Urinary bladder (tissue), 2 donors: ENCODE data around the gene ARHGAP30. TPM values are rescaled to one million over a fixed set of nuclear protein-coding genes. Genes with fewer than 3 reads are reported as not detected.

Source experiments
- polyA plus RNA-seq: library from polyadenylated mRNA; stranded (reverse); fragments of 200-250 nt; gene quantifications from one replicate; pipeline ENCODE4 v1.2.3, GENCODE V29; 2013
- small RNA-seq: library from RNA; depleted of rRNA; stranded (forward); fragments of <200 nt; gene quantifications from one replicate; pipeline ENCODE3, GENCODE V24; 2014
- total RNA-seq: library from RNA; depleted of rRNA; stranded (reverse); fragments of >200 nt; gene quantifications from one replicate; pipeline ENCODE4 v1.2.3, GENCODE V29; 2014
- donor health status: healthy.

ARHGAP30 gene
- total and polyA plus RNA-seq, 2 donors, result 2.9 to 5.1 TPM

Small RNAs within 50 kb of the gene (small RNA-seq; reads per million reads assigned to genes)
- gene AL591806.2, result not detected

Other genes with a start within 250 kb of the ARHGAP30 start
- 0.21 TPM for gene CD244, start 207.0 kb downstream of the ARHGAP30 start, total RNA-seq
- 0.89 TPM for gene CD244, start 207.0 kb downstream of the ARHGAP30 start, polyA plus RNA-seq
- gene ITLN1, start 184.7 kb downstream of the ARHGAP30 start, total RNA-seq, result 3.4 TPM
- gene ITLN1, start 184.7 kb downstream of the ARHGAP30 start, polyA plus RNA-seq, result 0.56 TPM
- not detected for gene ITLN2, start 115.1 kb downstream of the ARHGAP30 start, total RNA-seq
- 0.37 TPM for gene ITLN2, start 115.1 kb downstream of the ARHGAP30 start, polyA plus RNA-seq
- gene F11R, start 48.7 kb downstream of the ARHGAP30 start, total RNA-seq, result 35.2 TPM
- 23.4 TPM for gene F11R, start 48.7 kb downstream of the ARHGAP30 start, polyA plus RNA-seq
- gene TSTD1, start 30.9 kb downstream of the ARHGAP30 start, total RNA-seq, result 23.1 TPM
- gene TSTD1, start 30.9 kb downstream of the ARHGAP30 start, polyA plus RNA-seq, result 36.7 TPM
- 46.7 TPM for gene USF1, start 23.9 kb downstream of the ARHGAP30 start, total RNA-seq
- 55.9 TPM for gene USF1, start 23.9 kb downstream of the ARHGAP30 start, polyA plus RNA-seq
- 12.2 TPM for gene NECTIN4, start 19.7 kb upstream of the ARHGAP30 start, total RNA-seq
- gene NECTIN4, start 19.7 kb upstream of the ARHGAP30 start, polyA plus RNA-seq, result 5.0 TPM
- 1.3 TPM for gene KLHDC9, start 28.5 kb upstream of the ARHGAP30 start, total RNA-seq
- 8.4 TPM for gene KLHDC9, start 28.5 kb upstream of the ARHGAP30 start, polyA plus RNA-seq
- 9.8 TPM for gene PFDN2, start 48.1 kb upstream of the ARHGAP30 start, total RNA-seq
- 108 TPM for gene PFDN2, start 48.1 kb upstream of the ARHGAP30 start, polyA plus RNA-seq
- 18.9 TPM for gene NIT1, start 48.2 kb upstream of the ARHGAP30 start, total RNA-seq
- gene NIT1, start 48.2 kb upstream of the ARHGAP30 start, polyA plus RNA-seq, result 49.5 TPM
- 16.9 TPM for gene DEDD, start 62.8 kb upstream of the ARHGAP30 start, total RNA-seq
- gene DEDD, start 62.8 kb upstream of the ARHGAP30 start, polyA plus RNA-seq, result 43.0 TPM
- 82.4 TPM for gene UFC1, start 84.1 kb upstream of the ARHGAP30 start, total RNA-seq
- 119 TPM for gene UFC1, start 84.1 kb upstream of the ARHGAP30 start, polyA plus RNA-seq
- gene USP21, start 89.6 kb upstream of the ARHGAP30 start, total RNA-seq, result 12.5 TPM
- gene USP21, start 89.6 kb upstream of the ARHGAP30 start, polyA plus RNA-seq, result 28.4 TPM
- 13.9 TPM for gene PPOX, start 96.5 kb upstream of the ARHGAP30 start, total RNA-seq
- gene PPOX, start 96.5 kb upstream of the ARHGAP30 start, polyA plus RNA-seq, result 25.9 TPM
- 15.3 TPM for gene B4GALT3, start 107.6 kb upstream of the ARHGAP30 start, total RNA-seq
- 21.5 TPM for gene B4GALT3, start 107.6 kb upstream of the ARHGAP30 start, polyA plus RNA-seq
- 4.4 TPM for gene ADAMTS4, start 129.2 kb upstream of the ARHGAP30 start, total RNA-seq
- 19.6 TPM for gene ADAMTS4, start 129.2 kb upstream of the ARHGAP30 start, polyA plus RNA-seq
- 71.9 TPM for gene NDUFS2, start 132.5 kb upstream of the ARHGAP30 start, total RNA-seq
- gene NDUFS2, start 132.5 kb upstream of the ARHGAP30 start, polyA plus RNA-seq, result 100 TPM
- gene FCER1G, start 145.4 kb upstream of the ARHGAP30 start, total RNA-seq, result 15.9 TPM
- 161 TPM for gene FCER1G, start 145.4 kb upstream of the ARHGAP30 start, polyA plus RNA-seq
- not detected for gene APOA2, start 153.7 kb upstream of the ARHGAP30 start, total RNA-seq
- 5.4 TPM for gene APOA2, start 153.7 kb upstream of the ARHGAP30 start, polyA plus RNA-seq
- 6.0 TPM for gene TOMM40L, start 156.2 kb upstream of the ARHGAP30 start, total RNA-seq
- 14.3 TPM for gene TOMM40L, start 156.2 kb upstream of the ARHGAP30 start, polyA plus RNA-seq
- gene NR1I3, start 168.3 kb upstream of the ARHGAP30 start, total RNA-seq, result not detected
- 0.27 TPM for gene NR1I3, start 168.3 kb upstream of the ARHGAP30 start, polyA plus RNA-seq
- 22.8 TPM for gene PCP4L1, start 188.9 kb upstream of the ARHGAP30 start, total RNA-seq
- 39.2 TPM for gene PCP4L1, start 188.9 kb upstream of the ARHGAP30 start, polyA plus RNA-seq
- gene MPZ, start 240.1 kb upstream of the ARHGAP30 start, total RNA-seq, result 27.1 TPM
- gene MPZ, start 240.1 kb upstream of the ARHGAP30 start, polyA plus RNA-seq, result 10.2 TPM
- 29.4 TPM for gene SDHC, start 244.5 kb upstream of the ARHGAP30 start, total RNA-seq
- 160 TPM for gene SDHC, start 244.5 kb upstream of the ARHGAP30 start, polyA plus RNA-seq